MM.1S (cell line): ENCODE measurements around the gene YAF2.

ENCODE experiments used
- DNase-seq: peaks from one replicate; pipeline ENCODE4 v3.0.0-alpha.2; 2015
- H2AFZ ChIP-seq: fragments of 300-600 bp; sonication (generic); 2 replicates; pipeline ENCODE4 v1.6.0; 2016; ENCODE audit warnings: antibody characterized with exemption, low read length
- H3F3A ChIP-seq: fragments of 300-600 bp; sonication (generic); 2 replicates; pipeline ENCODE4 v1.6.1; 2016; ENCODE audit warnings: mild to moderate bottlenecking, antibody characterized with exemption, low read length, moderate library complexity, mixed read lengths; ENCODE audit not compliant: insufficient read depth
- H3K27ac ChIP-seq: fragments of 300-600 bp; sonication (generic); 2 replicates; pipeline ENCODE4 v1.5.1; 2016; ENCODE audit warnings: mild to moderate bottlenecking, low read length
- H3K27me3 ChIP-seq: fragments of 300-600 bp; sonication (generic); replicated peaks from 2 replicates; pipeline ENCODE4 v1.6.0; 2016; ENCODE audit warnings: low read length; ENCODE audit not compliant: insufficient read depth
- H3K36me3 ChIP-seq: fragments of 300-600 bp; sonication (generic); replicated peaks from 2 replicates; pipeline ENCODE4 v1.6.1; 2016; ENCODE audit warnings: mild to moderate bottlenecking, low read length, mixed read lengths; ENCODE audit not compliant: insufficient read depth
- H3K4me1 ChIP-seq: fragments of 300-600 bp; sonication (generic); 2 replicates; pipeline ENCODE4 v1.6.1; 2016; ENCODE audit warnings: low read length, mixed read lengths
- H3K4me2 ChIP-seq: fragments of 300-600 bp; sonication (generic); 2 replicates; pipeline ENCODE4 v1.6.0; 2016; ENCODE audit warnings: low read depth, low read length
- H3K4me3 ChIP-seq: fragments of 300-600 bp; sonication (generic); 2 replicates; pipeline ENCODE4 v1.5.1; 2016; ENCODE audit warnings: low read length, mixed read lengths
- H3K79me2 ChIP-seq: fragments of 300-600 bp; sonication (generic); 2 replicates; pipeline ENCODE4 v1.6.1; 2016; ENCODE audit warnings: mixed run types, low read length, mixed read lengths
- H3K9ac ChIP-seq: fragments of 300-600 bp; sonication (generic); 2 replicates; pipeline ENCODE4 v1.6.1; 2016; ENCODE audit warnings: low read length, mixed read lengths
- H3K9me2 ChIP-seq: fragments of 300-600 bp; sonication (generic); replicated peaks from 2 replicates; pipeline ENCODE4 v1.6.1; 2016; ENCODE audit warnings: mild to moderate bottlenecking, low read length, mixed read lengths; ENCODE audit not compliant: insufficient read depth
- H3K9me3 ChIP-seq: fragments of 300-600 bp; sonication (generic); replicated peaks from 2 replicates; pipeline ENCODE4 v1.6.1; 2016; ENCODE audit warnings: mild to moderate bottlenecking, low read length, mixed read lengths; ENCODE audit not compliant: insufficient read depth
- H4K20me1 ChIP-seq: fragments of 300-600 bp; sonication (generic); 2 replicates; pipeline ENCODE4 v1.6.1; 2016; ENCODE audit warnings: mild to moderate bottlenecking, low read length, moderate library complexity, mixed read lengths; ENCODE audit not compliant: insufficient read depth
- CTCF ChIP-seq: fragments of 300-600 bp; sonication (generic); IDR thresholded peaks from 2 replicates; pipeline ENCODE4 v1.5.1; 2016; ENCODE audit warnings: antibody characterized with exemption, low read length, mixed read lengths
- EZH2 ChIP-seq: fragments of 300-600 bp; sonication (generic); optimal IDR thresholded peaks from 2 replicates; pipeline ENCODE3; 2017; ENCODE audit warnings: low read depth, mild to moderate bottlenecking, antibody characterized with exemption, low read length, mixed read lengths
- EZH2phosphoT487 ChIP-seq: fragments of 300-600 bp; sonication (generic); IDR thresholded peaks from 2 replicates; pipeline ENCODE4 v1.6.1; 2018; ENCODE audit warnings: antibody characterized with exemption, low read length

The YAF2 gene

GRCh38 chr12:42172441-42173210 is 65.4 kb downstream of the YAF2 start:
- Histone ChIP-seq H3K4me1 (no peaks in the 10 kb centered on the region), H3F3A (no peaks in the 10 kb centered on the region), H3K79me2 (peaks cover 4% of the 10 kb centered on the region; the same call in 1 of the 2 replicates), H3K27me3 (no peaks in the 10 kb centered on the region), H3K9ac (no peak overlapping the region), H4K20me1 (no peaks in the 10 kb centered on the region), H3K4me2 (no peak overlapping the region), H3K27ac (no peak overlapping the region), H3K36me3 (no peaks in the 10 kb centered on the region), H3K9me2 (no peaks in the 10 kb centered on the region), H2AFZ (no peak overlapping the region), H3K9me3 (no peaks in the 10 kb centered on the region), H3K4me3 (no peak overlapping the region)
- no peak for DNase-seq
- TF ChIP-seq EZH2phosphoT487 (no peak), CTCF (no peak), EZH2 (no peak)

GRCh38 chr12:42167711-42168110 is 70.3 kb downstream of the YAF2 start:
- no peaks in the 10 kb centered on the region for H3F3A ChIP-seq
- no peak overlapping the region for H3K4me3 ChIP-seq
- no peaks in the 10 kb centered on the region for H3K9me2 ChIP-seq
- TF ChIP-seq CTCF: no peak
- TF ChIP-seq EZH2: no peak
- H3K9ac ChIP-seq: no peak overlapping the region
- no peaks in the 10 kb centered on the region for H3K4me1 ChIP-seq
- no peaks in the 10 kb centered on the region for H4K20me1 ChIP-seq
- no peaks in the 10 kb centered on the region for H3K27me3 ChIP-seq
- no peaks in the 10 kb centered on the region for H3K36me3 ChIP-seq
- H3K79me2 ChIP-seq: 0 out of 2 replicates have a peak, but pooled peaks cover 3% of the 10 kb centered on the region
- no peak for DNase-seq
- H3K4me2 ChIP-seq: no peak overlapping the region
- H3K9me3 ChIP-seq: no peaks in the 10 kb centered on the region
- H3K27ac ChIP-seq: no peak overlapping the region
- H2AFZ ChIP-seq: no peak overlapping the region

GRCh38 chr12:42166501-42166900 is 71.5 kb downstream of the YAF2 start:
- no peaks in the 10 kb centered on the region for H3K9me2 ChIP-seq
- no peaks in the 10 kb centered on the region for H4K20me1 ChIP-seq
- no peak overlapping the region for H3K27ac ChIP-seq
- H2AFZ ChIP-seq: no peak overlapping the region
- H3K36me3 ChIP-seq: no peaks in the 10 kb centered on the region
- no peak overlapping the region for H3K4me2 ChIP-seq
- no peak for TF ChIP-seq EZH2
- TF ChIP-seq EZH2phosphoT487: no peak
- TF ChIP-seq CTCF: no peak
- H3K9ac ChIP-seq: no peak overlapping the region
- DNase-seq: no peak
- no peaks in the 10 kb centered on the region for H3F3A ChIP-seq
- H3K4me3 ChIP-seq: no peak overlapping the region
- H3K27me3 ChIP-seq: no peaks in the 10 kb centered on the region
- no peaks in the 10 kb centered on the region for H3K9me3 ChIP-seq
- no peaks in the 10 kb centered on the region for H3K4me1 ChIP-seq
- 0 out of 2 replicates have a peak, but pooled peaks cover 3% of the 10 kb centered on the region for H3K79me2 ChIP-seq
